HepG2 (cell line): Measurements from ENCODE around the gene USP35. TPM values are rescaled to one million over a fixed set of nuclear protein-coding genes. Genes with fewer than 3 reads are reported as not detected.

Experiments used
- ATAC-seq: fragments of 200-7000 bp; cut with Tn5 transposase; 3 replicates; pipeline ENCODE4 v1.9.1; 2020; ENCODE audit warnings: mild to moderate bottlenecking, moderate library complexity
- BruUV-seq: library from RNA; stranded (reverse); fragments of 400-500 nt; replicated peaks from 2 replicates; lab custom pipeline; 2021; lab: Mats Ljungman, UMichigan
- CTCF ChIA-PET: fragments of 300-600 bp; formaldehyde crosslinking; extraction: SDS; loops from one replicate; lab custom pipeline; 2021; ENCODE audit warnings: low total read pairs, inconsistent platforms, low intra/inter-chr PET ratio; lab: Yijun Ruan, JAX
- POLR2A ChIA-PET: fragments of 350-600 bp; sonication (Branson Sonifier 250); formaldehyde crosslinking; loops from one replicate; lab custom pipeline; 2020; ENCODE audit warnings: antibody characterized with exemption, inconsistent platforms; lab: Yijun Ruan, JAX
- DNase-seq: peaks from one replicate; pipeline ENCODE4 v3.0.0-alpha.2; 2015; ENCODE audit warnings: low spot score
- FAIRE-seq: peaks from 3 replicates; lab custom pipeline; 2011; peaks lifted over from hg19 to GRCh38; lab: Jason Lieb, UNC
- H2AFZ ChIP-seq: one replicate; pipeline ENCODE4 v1.6.1; 2011; ENCODE audit warnings: low read length, inconsistent platforms
- H3K27ac ChIP-seq: fragments of 300-600 bp; 3 replicates; pipeline ENCODE4 v1.8.0; 2011; ENCODE audit warnings: mixed run types, mild to moderate bottlenecking, mixed read lengths, low read length, inconsistent platforms; ENCODE audit not compliant: insufficient read depth; ENCODE audit errors: extremely low read length
- H3K27me3 ChIP-seq, 2 experiments: fragments of 200-600 bp in 1 of 2; 2 replicates in 1 of 2; 3 replicates in 1 of 2; pipeline versions ENCODE4 v1.6.0 to v1.8.0; 2011; ENCODE audit warnings: low read length in 2 of 2, mild to moderate bottlenecking in 2 of 2, moderate library complexity in 2 of 2, inconsistent platforms in 1 of 2; ENCODE audit not compliant: insufficient read depth in 2 of 2, control insufficient read depth in 1 of 2
- H3K36me3 ChIP-seq, 2 experiments: fragments of 200-600 bp in 1 of 2; replicated peaks in 1 of 2; 2 replicates in 1 of 2; 3 replicates in 1 of 2; pipeline versions ENCODE4 v1.5.1 to v1.8.0; 2011; ENCODE audit warnings: low read length in 2 of 2, inconsistent platforms in 1 of 2; ENCODE audit not compliant: insufficient read depth in 2 of 2, control insufficient read depth in 1 of 2
- H3K4me1 ChIP-seq: 2 replicates; pipeline ENCODE4 v1.5.1; 2012; ENCODE audit warnings: low read length, inconsistent platforms; ENCODE audit not compliant: insufficient read depth
- H3K4me2 ChIP-seq: 2 replicates; pipeline ENCODE4 v1.6.0; 2011; ENCODE audit warnings: low read depth, low read length, inconsistent platforms
- H3K4me3 ChIP-seq, 3 experiments: fragments of 200-600 bp in 1 of 3; sonication (generic), shearing (Covaris generic) in 1 of 3; replicated peaks in 1 of 3; 2 replicates each; pipeline ENCODE4 v1.5.1; 2011 to 2016; ENCODE audit warnings: low read length in 3 of 3, inconsistent platforms in 2 of 3, low read depth in 2 of 3, mild to moderate bottlenecking in 2 of 3, control low read depth in 1 of 3, mixed read lengths in 1 of 3; ENCODE audit not compliant: insufficient read depth in 1 of 3
- H3K79me2 ChIP-seq: one replicate; pipeline ENCODE4 v1.6.1; 2011; ENCODE audit warnings: low read length, inconsistent platforms; ENCODE audit not compliant: insufficient read depth
- H3K9ac ChIP-seq: 2 replicates; pipeline ENCODE4 v1.6.0; 2011; ENCODE audit warnings: mild to moderate bottlenecking, low read depth, low read length, inconsistent platforms; ENCODE audit not compliant: insufficient read depth
- H3K9me3 ChIP-seq: 2 replicates; pipeline ENCODE4 v1.5.1; 2012; ENCODE audit warnings: mild to moderate bottlenecking, low read length
- H4K20me1 ChIP-seq: 2 replicates; pipeline ENCODE4 v1.6.0; 2011; ENCODE audit warnings: inconsistent platforms, mild to moderate bottlenecking, low read length, moderate library complexity; ENCODE audit not compliant: insufficient read depth
- GPN1 ChIP-seq: sonication (generic); formaldehyde crosslinking; IDR thresholded peaks from 2 replicates; pipeline ENCODE4 v1.5.1; 2020; ENCODE audit warnings: missing genetic modification reagents, borderline replicate concordance
- KLF16 ChIP-seq, 2 experiments: sonication (generic) in 1 of 2; formaldehyde crosslinking in 1 of 2; IDR thresholded peaks; 2 replicates each; pipeline versions ENCODE4 v1.6.1 to v1.8.0; 2016 to 2023; ENCODE audit warnings: missing genetic modification reagents in 2 of 2, missing compliant biosample characterization in 1 of 2
- MED13 ChIP-seq: sonication (generic); formaldehyde crosslinking; IDR thresholded peaks from 2 replicates; pipeline ENCODE4 v1.5.0; 2020; ENCODE audit warnings: missing genetic modification reagents
- NCOR1 ChIP-seq: fragments of 200-600 bp; sonication (generic); IDR thresholded peaks from 2 replicates; pipeline ENCODE4 v1.7.0; 2017; ENCODE audit warnings: antibody characterized with exemption, low read length, borderline replicate concordance
- POGK ChIP-seq: sonication (generic); formaldehyde crosslinking; conservative IDR thresholded peaks from 2 replicates; pipeline ENCODE4 v1.8.0; 2022; ENCODE audit warnings: mild to moderate bottlenecking, moderate library complexity, missing genetic modification reagents
- POLR2AphosphoS5 ChIP-seq: IDR thresholded peaks from 2 replicates; pipeline ENCODE4 v1.6.1; 2012; ENCODE audit warnings: low read depth, low read length
- RNF2 ChIP-seq: fragments of 450-650 bp; conservative IDR thresholded peaks from 2 replicates; pipeline ENCODE4 v1.6.1; 2016; ENCODE audit warnings: low read depth
- SRSF1 ChIP-seq: fragments of 200-400 bp; formaldehyde crosslinking; optimal IDR thresholded peaks from 2 replicates; pipeline ENCODE3; 2017; ENCODE audit warnings: mild to moderate bottlenecking, low read depth, low read length, moderate library complexity
- ZKSCAN5 ChIP-seq: sonication (generic); formaldehyde crosslinking; IDR thresholded peaks from 2 replicates; pipeline ENCODE4 v1.5.1; 2020; ENCODE audit warnings: mild to moderate bottlenecking, missing genetic modification reagents
- ZNF776 ChIP-seq: sonication (generic); formaldehyde crosslinking; IDR thresholded peaks from 2 replicates; pipeline ENCODE4 v1.4.0; 2020; ENCODE audit warnings: mild to moderate bottlenecking, missing genetic modification reagents
- WGBS: methylation state at CpG from one replicate; pipeline ENCODE4 v1.1.6; 2017; ENCODE audit warnings: low lambda C conversion rate; 5-methylcytosine and 5-hydroxymethylcytosine counted together
- in situ Hi-C: cut with HindIII; loops from 2 replicates; pipeline ENCODE4 v1.10.0; 2017; ENCODE audit warnings: low pct_unique_long_range_greater_than_20kb; ENCODE audit not compliant: extremely low pct_ligation_motif_present
- intact Hi-C: fragments of 100-400 bp; cut with micrococcal nuclease; formaldehyde crosslinking; loops from one replicate; pipeline ENCODE4 v1.10.0; 2022; ENCODE audit not compliant: unreplicated experiment
- polyA plus RNA-seq, 8 experiments: library from polyadenylated mRNA; depleted of rRNA in 3 of 8; stranded (reverse) in 7 of 8; unstranded in 1 of 8; fragments of >200 nt; fragmentation: Illumina TruSeq in 4 of 8; extraction: Trizol in 4 of 8; gene quantifications; 2 replicates each; pipeline versions ENCODE4 v1.2.1 to v1.2.3, GENCODE V29; 2011 to 2016; ENCODE audit warnings: low read depth in 4 of 8, missing spikeins in 1 of 8, mixed read lengths in 1 of 8; ENCODE audit not compliant: insufficient read depth in 1 of 8
- total RNA-seq, 5 experiments: library from RNA; depleted of rRNA; stranded (reverse); fragments of >200 nt; fragmentation: Illumina TruSeq; extraction: Trizol; gene quantifications; 2 replicates each; pipeline ENCODE4 v1.2.3, GENCODE V29; 2016; ENCODE audit warnings: low read depth in 1 of 5
- TF ChIP-seq, protein P1 (sequence below): sonication (generic); formaldehyde crosslinking; IDR thresholded peaks from 2 replicates; pipeline ENCODE4 v1.8.1; 2023; ENCODE audit warnings: mild to moderate bottlenecking, missing genetic modification reagents
- TF ChIP-seq, protein P2 (sequence below): sonication (generic); formaldehyde crosslinking; IDR thresholded peaks from 2 replicates; pipeline ENCODE4 v1.4.0; 2020; ENCODE audit warnings: missing genetic modification reagents, mild to moderate bottlenecking, borderline replicate concordance
- TF ChIP-seq, protein P3 (sequence below): sonication (generic); formaldehyde crosslinking; IDR thresholded peaks from 2 replicates; pipeline ENCODE4 v1.4.0; 2020; ENCODE audit warnings: missing genetic modification reagents, mild to moderate bottlenecking, borderline replicate concordance
- TF ChIP-seq, protein P4 (sequence below): sonication (generic); formaldehyde crosslinking; IDR thresholded peaks from 2 replicates; pipeline ENCODE4 v1.4.0; 2020; ENCODE audit warnings: missing genetic modification reagents, borderline replicate concordance

Gene USP35
- total and polyA plus RNA-seq, 2 of the 13 experiments (the other 11 are each of a cell fraction or from before 2014, with no cell fraction given) = 4.6 to 7.7 TPM

- 100% methylated on average over 2 of the region's 4 CpGs for WGBS
These were observed 35.8 kb downstream of the USP35 start for GRCh38 chr11:78224506-78224905.

More at GRCh38 chr11:78224506-78224905, 35.8 kb downstream of the USP35 start:
- Histone ChIP-seq H2AFZ (no peak overlapping the region), H3K27ac (no peak overlapping the region), H3K36me3 (peaks cover 17 to 42% of the 10 kb centered on the region in 2 experiments), H3K4me3 (no peak overlapping the region), H3K9me3 (no peaks in the 10 kb centered on the region), H3K4me2 (no peak overlapping the region), H3K79me2 (no peaks in the 10 kb centered on the region), H3K4me1 (peaks cover 8% of the 10 kb centered on the region), H3K9ac (no peak overlapping the region), H4K20me1 (no peaks in the 10 kb centered on the region), H3K27me3 (no peaks in the 10 kb centered on the region)
- FAIRE-seq = no peak
- in situ Hi-C loops = no loop called here
- TF ChIP-seq, protein P1, sequence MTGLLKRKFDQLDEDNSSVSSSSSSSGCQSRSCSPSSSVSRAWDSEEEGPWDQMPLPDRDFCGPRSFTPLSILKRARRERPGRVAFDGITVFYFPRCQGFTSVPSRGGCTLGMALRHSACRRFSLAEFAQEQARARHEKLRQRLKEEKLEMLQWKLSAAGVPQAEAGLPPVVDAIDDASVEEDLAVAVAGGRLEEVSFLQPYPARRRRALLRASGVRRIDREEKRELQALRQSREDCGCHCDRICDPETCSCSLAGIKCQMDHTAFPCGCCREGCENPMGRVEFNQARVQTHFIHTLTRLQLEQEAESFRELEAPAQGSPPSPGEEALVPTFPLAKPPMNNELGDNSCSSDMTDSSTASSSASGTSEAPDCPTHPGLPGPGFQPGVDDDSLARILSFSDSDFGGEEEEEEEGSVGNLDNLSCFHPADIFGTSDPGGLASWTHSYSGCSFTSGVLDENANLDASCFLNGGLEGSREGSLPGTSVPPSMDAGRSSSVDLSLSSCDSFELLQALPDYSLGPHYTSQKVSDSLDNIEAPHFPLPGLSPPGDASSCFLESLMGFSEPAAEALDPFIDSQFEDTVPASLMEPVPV (CRISPR knock-in tag) = no peak
- TF ChIP-seq, protein P2, sequence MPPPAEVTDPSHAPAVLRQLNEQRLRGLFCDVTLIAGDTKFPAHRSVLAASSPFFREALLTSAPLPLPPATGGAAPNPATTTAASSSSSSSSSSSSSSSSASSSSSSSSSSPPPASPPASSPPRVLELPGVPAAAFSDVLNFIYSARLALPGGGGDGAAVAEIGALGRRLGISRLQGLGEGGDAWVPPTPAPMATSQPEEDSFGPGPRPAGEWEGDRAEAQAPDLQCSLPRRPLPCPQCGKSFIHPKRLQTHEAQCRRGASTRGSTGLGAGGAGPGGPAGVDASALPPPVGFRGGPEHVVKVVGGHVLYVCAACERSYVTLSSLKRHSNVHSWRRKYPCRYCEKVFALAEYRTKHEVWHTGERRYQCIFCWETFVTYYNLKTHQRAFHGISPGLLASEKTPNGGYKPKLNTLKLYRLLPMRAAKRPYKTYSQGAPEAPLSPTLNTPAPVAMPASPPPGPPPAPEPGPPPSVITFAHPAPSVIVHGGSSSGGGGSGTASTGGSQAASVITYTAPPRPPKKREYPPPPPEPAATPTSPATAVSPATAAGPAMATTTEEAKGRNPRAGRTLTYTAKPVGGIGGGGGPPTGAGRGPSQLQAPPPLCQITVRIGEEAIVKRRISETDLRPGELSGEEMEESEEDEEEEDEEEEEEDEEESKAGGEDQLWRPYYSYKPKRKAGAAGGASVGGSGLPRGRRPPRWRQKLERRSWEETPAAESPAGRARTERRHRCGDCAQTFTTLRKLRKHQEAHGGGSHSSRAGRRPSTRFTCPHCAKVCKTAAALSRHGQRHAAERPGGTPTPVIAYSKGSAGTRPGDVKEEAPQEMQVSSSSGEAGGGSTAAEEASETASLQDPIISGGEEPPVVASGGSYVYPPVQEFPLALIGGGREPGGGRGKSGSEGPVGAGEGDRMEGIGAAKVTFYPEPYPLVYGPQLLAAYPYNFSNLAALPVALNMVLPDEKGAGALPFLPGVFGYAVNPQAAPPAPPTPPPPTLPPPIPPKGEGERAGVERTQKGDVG (CRISPR knock-in tag) = no peak
- TF ChIP-seq ZNF776 (CRISPR knock-in tag) = no peak
- TF ChIP-seq, protein P3, sequence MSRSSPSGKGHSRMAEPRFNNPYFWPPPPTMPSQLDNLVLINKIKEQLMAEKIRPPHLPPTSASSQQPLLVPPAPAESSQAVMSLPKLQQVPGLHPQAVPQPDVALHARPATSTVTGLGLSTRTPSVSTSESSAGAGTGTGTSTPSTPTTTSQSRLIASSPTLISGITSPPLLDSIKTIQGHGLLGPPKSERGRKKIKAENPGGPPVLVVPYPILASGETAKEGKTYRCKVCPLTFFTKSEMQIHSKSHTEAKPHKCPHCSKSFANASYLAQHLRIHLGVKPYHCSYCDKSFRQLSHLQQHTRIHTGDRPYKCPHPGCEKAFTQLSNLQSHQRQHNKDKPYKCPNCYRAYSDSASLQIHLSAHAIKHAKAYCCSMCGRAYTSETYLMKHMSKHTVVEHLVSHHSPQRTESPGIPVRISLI = no peak
- no peak for TF ChIP-seq SRSF1
- TF ChIP-seq MED13 (CRISPR knock-in tag) = no peak
- TF ChIP-seq ZKSCAN5 (CRISPR knock-in tag) = no peak
- no peak for TF ChIP-seq RNF2
- no peak for TF ChIP-seq POLR2AphosphoS5
- TF ChIP-seq, protein P4, sequence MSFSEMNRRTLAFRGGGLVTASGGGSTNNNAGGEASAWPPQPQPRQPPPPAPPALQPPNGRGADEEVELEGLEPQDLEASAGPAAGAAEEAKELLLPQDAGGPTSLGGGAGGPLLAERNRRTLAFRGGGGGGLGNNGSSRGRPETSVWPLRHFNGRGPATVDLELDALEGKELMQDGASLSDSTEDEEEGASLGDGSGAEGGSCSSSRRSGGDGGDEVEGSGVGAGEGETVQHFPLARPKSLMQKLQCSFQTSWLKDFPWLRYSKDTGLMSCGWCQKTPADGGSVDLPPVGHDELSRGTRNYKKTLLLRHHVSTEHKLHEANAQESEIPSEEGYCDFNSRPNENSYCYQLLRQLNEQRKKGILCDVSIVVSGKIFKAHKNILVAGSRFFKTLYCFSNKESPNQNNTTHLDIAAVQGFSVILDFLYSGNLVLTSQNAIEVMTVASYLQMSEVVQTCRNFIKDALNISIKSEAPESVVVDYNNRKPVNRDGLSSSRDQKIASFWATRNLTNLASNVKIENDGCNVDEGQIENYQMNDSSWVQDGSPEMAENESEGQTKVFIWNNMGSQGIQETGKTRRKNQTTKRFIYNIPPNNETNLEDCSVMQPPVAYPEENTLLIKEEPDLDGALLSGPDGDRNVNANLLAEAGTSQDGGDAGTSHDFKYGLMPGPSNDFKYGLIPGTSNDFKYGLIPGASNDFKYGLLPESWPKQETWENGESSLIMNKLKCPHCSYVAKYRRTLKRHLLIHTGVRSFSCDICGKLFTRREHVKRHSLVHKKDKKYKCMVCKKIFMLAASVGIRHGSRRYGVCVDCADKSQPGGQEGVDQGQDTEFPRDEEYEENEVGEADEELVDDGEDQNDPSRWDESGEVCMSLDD (CRISPR knock-in tag) = no peak
- TF ChIP-seq KLF16 (CRISPR knock-in tag; IDR thresholded peaks at IDR 0.05) = no peak
- no peak for TF ChIP-seq POGK
- no peak for TF ChIP-seq NCOR1
- no peak for TF ChIP-seq GPN1 (CRISPR knock-in tag)
- CTCF ChIA-PET = no interaction called here
- intact Hi-C loops = no loop called here
- no peak for DNase-seq
- ATAC-seq = no peak
- POLR2A ChIA-PET = no interaction called here
- no TSS peak for BruUV-seq
